Activated T-cell treated with anti-CD3 and anti-CD28 coated beads, Interleukin-2, amount 50 U/mL, for 72 hours (primary cell): ENCODE results near the gene MRRF. TPM values are rescaled to one million over a fixed set of nuclear protein-coding genes. Genes with fewer than 3 reads are reported as not detected.

ENCODE experiments used
- ATAC-seq, 2 donors: fragments of 150-1000 bp; cut with Tn5 transposase; replicated peaks in 1 of 2; 2 replicates each; pipeline ENCODE4 v1.10.0; 2021; ENCODE audit warnings: moderate library complexity in 2 of 2, mild to moderate bottlenecking in 1 of 2
- DNase-seq, 2 donors: peaks; one replicate each; pipeline ENCODE4 v3.0.0; 2021 to 2022; ENCODE audit warnings: mixed read lengths in 1 of 2
- H3K27ac Mint-ChIP-seq: one replicate; pipeline ENCODE4 v1.8.0; 2022; ENCODE audit warnings: mild to moderate bottlenecking, moderate library complexity, mixed read lengths
- H3K27me3 Mint-ChIP-seq: one replicate; pipeline ENCODE4 v1.8.0; 2022; ENCODE audit warnings: low read depth, mixed read lengths
- H3K36me3 Mint-ChIP-seq, 2 donors: one replicate each; pipeline ENCODE4 v1.8.0; 2022; ENCODE audit warnings: mixed read lengths in 2 of 2, mild to moderate bottlenecking in 1 of 2; ENCODE audit not compliant: insufficient read depth in 2 of 2
- H3K4me1 Mint-ChIP-seq: one replicate; pipeline ENCODE4 v1.8.0; 2022; ENCODE audit warnings: low read depth, mixed read lengths
- H3K4me3 Mint-ChIP-seq, 2 donors: one replicate each; pipeline ENCODE4 v1.8.0; 2022; ENCODE audit warnings: mild to moderate bottlenecking in 2 of 2, mixed read lengths in 2 of 2, moderate library complexity in 2 of 2
- H3K9me3 Mint-ChIP-seq, 2 donors: one replicate each; pipeline ENCODE4 v1.8.0; 2022; ENCODE audit warnings: mixed read lengths in 2 of 2
- total RNA-seq, 2 donors: library from RNA; stranded (reverse); gene quantifications; one replicate each; pipeline ENCODE4 v1.2.3, GENCODE V29; 2022

The MRRF gene
- total RNA-seq, 2 donors from 2014 or later: 42.6 to 47.7 TPM

DNA sequence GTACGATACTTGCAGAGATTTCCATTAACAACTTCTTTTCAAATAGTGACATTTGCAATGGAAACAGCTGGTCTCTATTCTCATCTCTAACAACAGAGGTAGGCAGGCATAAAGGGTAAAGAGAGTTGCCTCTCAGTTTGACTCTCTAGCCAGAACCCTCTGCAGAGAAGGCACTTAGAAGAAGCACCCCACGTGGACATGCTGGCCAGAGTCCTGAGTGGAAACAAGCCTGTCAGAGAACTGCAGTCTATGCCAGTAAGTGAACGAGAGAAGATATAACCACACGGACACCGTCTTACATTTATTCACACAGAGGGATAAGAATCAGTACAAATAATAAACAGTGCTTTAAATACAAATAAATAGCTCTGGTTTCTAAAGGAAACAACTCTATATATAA is 25.0 kb upstream of the MRRF start:
- H3K4me3 Mint-ChIP-seq: no peak overlapping the region
- H3K9me3 Mint-ChIP-seq: no peaks in the 10 kb centered on the region
- H3K27ac Mint-ChIP-seq: no peak overlapping the region
- H3K4me1 Mint-ChIP-seq: no peaks in the 10 kb centered on the region
- DNase-seq (no peak), ATAC-seq (no peak)
- peaks cover 4% of the 10 kb centered on the region in 2 donors for H3K36me3 Mint-ChIP-seq
- H3K27me3 Mint-ChIP-seq: no peaks in the 10 kb centered on the region

DNA sequence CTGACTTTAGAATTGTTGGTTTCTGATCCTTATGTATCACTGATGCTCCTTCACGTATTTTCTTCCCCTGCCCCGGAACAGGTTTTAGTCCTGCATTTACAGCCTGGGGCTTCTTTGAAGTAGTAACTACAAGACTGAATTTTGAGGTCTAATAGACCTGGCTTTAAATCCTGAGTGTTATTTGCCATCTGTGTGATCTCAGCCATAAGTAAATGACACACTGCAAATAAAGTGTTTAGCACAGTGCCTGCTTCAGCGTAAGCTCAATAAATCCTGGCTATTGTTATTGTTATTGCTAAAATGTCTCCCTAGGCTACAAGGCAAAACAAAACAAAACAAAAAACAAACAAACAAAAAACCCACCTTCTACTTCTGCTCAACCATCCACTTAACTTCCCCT is 20.3 kb upstream of the MRRF start:
- Mint-ChIP-seq H3K27ac (no peak overlapping the region), H3K4me1 (no peaks in the 10 kb centered on the region), H3K9me3 (no peaks in the 10 kb centered on the region), H3K27me3 (no peaks in the 10 kb centered on the region), H3K36me3 (peaks cover 4 to 13% of the 10 kb centered on the region in 2 donors), H3K4me3 (no peak overlapping the region)
- ATAC-seq: no peak
- no peak for DNase-seq

DNA sequence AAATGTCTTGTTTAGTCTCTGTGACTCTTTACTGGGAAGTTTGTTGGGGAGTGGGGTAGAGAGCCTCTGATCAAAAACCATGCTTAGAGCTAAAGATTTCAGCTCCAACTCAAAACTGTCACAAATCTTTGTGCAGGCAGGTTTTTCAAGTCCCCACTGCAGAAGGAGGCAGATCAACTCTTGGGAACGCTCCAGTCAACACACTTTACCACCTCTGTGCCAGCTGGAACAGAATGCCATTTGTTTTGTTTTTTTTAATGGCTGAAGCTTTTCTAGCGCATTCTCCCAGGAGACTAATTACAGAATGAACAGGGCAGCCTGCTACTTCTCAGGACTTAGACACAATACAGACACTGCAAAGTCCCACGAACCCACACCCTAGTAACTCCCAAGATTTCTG is 18.0 kb upstream of the MRRF start:
- DNase-seq (no peak), ATAC-seq (no peak)
- Mint-ChIP-seq H3K27ac (no peak overlapping the region), H3K9me3 (no peaks in the 10 kb centered on the region), H3K4me3 (no peak overlapping the region), H3K36me3 (peaks cover 0 to 22% of the 10 kb centered on the region in 2 donors), H3K4me1 (no peaks in the 10 kb centered on the region), H3K27me3 (no peaks in the 10 kb centered on the region)

DNA sequence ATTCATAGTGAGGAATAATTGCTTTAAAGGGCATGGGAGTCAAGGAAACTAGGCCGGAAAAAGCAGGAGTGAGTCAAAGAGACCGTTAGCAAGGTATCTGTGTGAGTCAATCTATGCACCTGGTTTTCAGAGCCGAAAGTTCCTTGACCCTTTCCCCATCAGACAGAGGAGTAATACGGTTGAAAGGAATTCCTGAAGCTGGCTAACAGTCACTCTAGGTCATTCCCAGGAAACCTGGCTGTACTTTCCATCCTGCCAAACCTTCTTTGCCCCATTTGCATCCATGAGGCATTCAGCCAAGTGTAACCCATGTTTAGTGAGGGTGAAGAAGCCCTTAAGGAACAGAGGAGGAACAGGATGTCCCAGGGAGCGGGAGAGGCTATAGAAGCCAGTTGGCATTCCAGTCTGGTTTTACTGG is 16.2 kb upstream of the MRRF start:
- DNase-seq: no peak

DNA sequence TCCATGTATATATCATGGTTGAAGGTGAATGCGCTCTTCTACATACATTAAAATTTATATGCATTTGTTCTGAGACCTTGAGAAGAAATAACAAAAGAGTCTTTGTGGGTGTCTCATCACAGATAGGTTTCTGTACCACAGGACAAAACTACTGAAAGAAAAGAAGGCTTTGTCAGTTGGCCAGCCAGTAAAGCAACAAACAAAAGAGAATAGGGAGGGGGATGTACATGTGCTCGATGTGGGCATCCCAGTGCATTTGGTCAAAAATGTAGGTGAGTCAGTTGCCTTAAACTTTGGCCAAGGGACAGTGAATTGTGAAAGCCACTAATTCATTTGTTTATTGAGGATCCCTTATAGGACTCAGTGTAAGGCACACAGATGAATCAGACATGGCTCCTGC is 13.3 kb upstream of the MRRF start:
- Mint-ChIP-seq H3K9me3 (no peaks in the 10 kb centered on the region), H3K27me3 (no peaks in the 10 kb centered on the region), H3K4me3 (no peak overlapping the region), H3K27ac (no peak overlapping the region), H3K36me3 (peaks cover 0 to 15% of the 10 kb centered on the region in 2 donors), H3K4me1 (no peaks in the 10 kb centered on the region)
- ATAC-seq (no peak), DNase-seq (no peak)

More for the DNA sequence above, 16.2 kb upstream of the MRRF start:
- Mint-ChIP-seq H3K36me3 (peaks cover 0 to 20% of the 10 kb centered on the region in 2 donors), H3K9me3 (no peaks in the 10 kb centered on the region), H3K4me3 (no peak overlapping the region), H3K27ac (no peak overlapping the region), H3K4me1 (no peaks in the 10 kb centered on the region), H3K27me3 (no peaks in the 10 kb centered on the region)
- ATAC-seq: no peak

DNA sequence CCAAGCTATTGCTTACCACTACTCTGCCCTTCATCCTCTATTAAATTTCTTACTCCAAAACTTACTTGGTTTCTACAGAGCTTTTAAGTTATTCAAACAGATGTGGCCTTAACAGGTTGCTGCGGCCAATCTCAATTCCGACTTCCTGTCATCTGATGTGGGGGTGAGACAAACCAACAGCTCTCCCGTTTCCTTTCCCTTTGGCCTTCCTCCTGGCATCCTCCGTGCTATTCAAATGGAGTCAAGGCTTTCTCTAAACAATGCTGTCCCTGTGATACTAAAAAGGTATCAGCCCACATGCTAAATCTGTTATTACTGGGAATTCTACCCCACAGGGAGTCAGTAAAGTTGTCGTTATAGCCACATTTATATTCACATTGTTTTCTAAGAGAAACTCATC is 11.9 kb upstream of the MRRF start:
- Mint-ChIP-seq H3K27ac (peak overlapping the region; percentile 50), H3K4me1 (no peaks in the 10 kb centered on the region), H3K27me3 (no peaks in the 10 kb centered on the region), H3K36me3 (peaks cover 0 to 13% of the 10 kb centered on the region in 2 donors), H3K9me3 (no peaks in the 10 kb centered on the region), H3K4me3 (no peak overlapping the region)
- ATAC-seq (no peak), DNase-seq (no peak)

DNA sequence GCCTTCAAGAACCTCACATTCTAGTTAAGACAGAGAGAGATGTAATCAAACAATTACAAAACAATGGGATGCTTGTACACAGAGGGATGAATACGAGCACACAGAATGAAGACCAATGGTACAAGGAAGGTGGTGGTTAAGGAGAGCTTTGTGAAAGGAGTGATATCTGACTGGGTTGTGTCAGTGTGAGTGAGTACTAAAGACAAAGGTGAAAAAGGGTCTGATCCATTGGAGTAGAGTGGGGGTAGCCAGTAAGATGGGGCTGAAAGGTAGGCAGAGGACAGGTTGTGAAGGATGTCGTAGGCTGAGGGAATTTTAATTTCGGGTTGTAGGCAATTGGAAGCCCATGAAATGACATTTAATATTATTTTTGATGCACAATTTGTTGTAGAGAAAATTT is 9.9 kb upstream of the MRRF start:
- DNase-seq: no peak
- Mint-ChIP-seq H3K9me3 (no peaks in the 10 kb centered on the region), H3K4me3 (no peak overlapping the region), H3K27ac (no peak overlapping the region), H3K36me3 (peaks cover 0 to 17% of the 10 kb centered on the region in 2 donors), H3K4me1 (no peaks in the 10 kb centered on the region), H3K27me3 (no peaks in the 10 kb centered on the region)
- no peak for ATAC-seq

DNA sequence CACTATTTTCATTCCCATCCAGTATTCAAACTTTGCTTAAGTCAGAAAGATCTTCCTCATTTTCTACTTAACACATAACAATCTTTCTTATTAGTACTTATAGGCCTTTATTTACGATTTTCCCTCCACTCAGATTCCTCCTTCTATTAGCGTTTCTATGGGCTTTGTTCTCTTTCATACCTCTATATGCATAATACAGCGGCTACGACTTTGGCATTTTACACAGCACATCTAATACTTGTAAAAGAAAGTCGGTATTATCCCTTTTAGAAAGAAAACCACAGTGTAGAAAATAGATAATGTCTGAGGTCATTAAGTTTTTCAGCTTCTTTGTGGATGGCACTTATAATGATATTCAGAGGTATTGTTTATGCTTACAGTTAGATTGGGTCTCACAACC is 8.5 kb upstream of the MRRF start:
- Mint-ChIP-seq H3K36me3 (peaks cover 0 to 9% of the 10 kb centered on the region in 2 donors), H3K4me3 (no peak overlapping the region), H3K27me3 (no peaks in the 10 kb centered on the region), H3K4me1 (no peaks in the 10 kb centered on the region), H3K27ac (no peak overlapping the region), H3K9me3 (no peaks in the 10 kb centered on the region)
- ATAC-seq: no peak
- no peak for DNase-seq

DNA sequence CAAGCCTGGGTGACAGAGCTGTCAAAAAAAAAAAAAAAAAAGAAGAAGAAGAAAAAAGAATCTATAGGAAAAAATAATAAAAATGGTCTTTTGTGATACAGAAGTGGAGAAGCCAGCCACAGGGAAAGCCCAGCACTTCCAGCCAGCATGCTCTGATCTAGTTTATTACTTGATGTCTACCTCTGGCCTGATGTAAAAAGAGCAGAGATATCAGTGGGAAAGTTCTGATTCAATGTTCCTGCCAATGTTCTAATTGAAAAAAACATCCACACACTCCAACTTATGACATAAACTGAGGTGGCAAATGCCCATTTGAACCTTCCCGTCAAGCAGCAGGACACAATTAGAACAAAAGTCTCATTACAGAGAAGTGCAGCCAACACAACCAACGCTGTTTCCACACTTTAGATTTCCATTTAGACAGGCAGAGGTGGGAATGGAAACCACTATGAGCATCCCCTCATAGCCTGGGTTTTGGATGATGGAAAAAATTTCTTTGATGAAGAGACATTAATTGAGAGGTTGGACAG is 5.7 kb upstream of the MRRF start:
- H3K36me3 Mint-ChIP-seq: peaks cover 0 to 5% of the 10 kb centered on the region in 2 donors
- no peaks in the 10 kb centered on the region for H3K27me3 Mint-ChIP-seq
- H3K4me1 Mint-ChIP-seq: peaks cover 27% of the 10 kb centered on the region
- no peak overlapping the region for H3K27ac Mint-ChIP-seq
- ATAC-seq (no peak), DNase-seq (no peak)
- H3K9me3 Mint-ChIP-seq: no peaks in the 10 kb centered on the region
- no peak overlapping the region for H3K4me3 Mint-ChIP-seq

DNA sequence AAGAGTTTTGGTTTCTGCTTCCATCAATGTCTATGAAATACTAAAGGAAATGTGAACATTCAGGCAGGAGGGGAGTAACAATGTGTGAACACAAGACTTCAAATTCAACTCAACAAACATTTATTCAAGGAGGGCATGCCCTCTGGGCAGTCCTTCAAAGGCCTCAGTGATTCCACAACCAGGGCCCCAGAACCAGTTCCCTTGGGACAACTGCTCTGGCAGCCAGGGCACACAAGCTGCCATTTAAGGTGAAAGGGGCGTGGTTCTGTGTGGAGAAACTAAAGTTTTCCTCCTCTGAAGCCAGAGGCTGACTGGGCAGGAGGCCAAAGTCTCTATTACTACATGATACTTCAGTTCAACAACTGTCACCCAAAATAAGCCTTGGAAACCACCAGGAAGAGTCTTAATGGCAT is 3.2 kb upstream of the MRRF start:
- Mint-ChIP-seq H3K36me3 (peaks cover 0 to 6% of the 10 kb centered on the region in 2 donors), H3K4me1 (peaks cover 44% of the 10 kb centered on the region), H3K4me3 (no peak overlapping the region), H3K27me3 (no peaks in the 10 kb centered on the region), H3K9me3 (no peaks in the 10 kb centered on the region), H3K27ac (peak overlapping the region; percentile 27)
- ATAC-seq: no peak
- DNase-seq: no peak

DNA sequence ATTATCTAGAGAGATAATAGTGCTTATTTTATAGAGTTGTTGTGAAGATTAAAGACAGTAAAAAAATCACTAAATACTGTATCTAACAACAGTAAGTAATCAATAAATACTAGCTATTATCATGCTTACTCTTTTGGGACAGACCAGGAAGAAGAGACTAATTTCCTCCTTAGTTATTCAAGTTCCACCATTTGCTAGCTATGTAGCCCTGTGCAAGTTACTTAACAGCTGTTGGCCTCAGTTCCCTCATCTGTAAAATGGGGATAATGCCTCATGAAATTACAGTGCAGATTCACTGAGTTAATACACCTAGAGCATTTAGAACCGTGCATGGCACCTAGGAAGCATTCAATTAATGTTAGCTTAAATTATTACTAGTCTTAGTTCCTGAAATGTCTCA is 2.6 kb upstream of the MRRF start:
- Mint-ChIP-seq H3K27me3 (no peaks in the 10 kb centered on the region), H3K27ac (peak overlapping the region; percentile 79), H3K9me3 (no peaks in the 10 kb centered on the region), H3K4me1 (peaks cover 44% of the 10 kb centered on the region), H3K36me3 (peaks cover 0 to 6% of the 10 kb centered on the region in 2 donors), H3K4me3 (peak overlapping the region in 1 of 2 donors; percentile 62)
- ATAC-seq (no peak), DNase-seq (no peak)

DNA sequence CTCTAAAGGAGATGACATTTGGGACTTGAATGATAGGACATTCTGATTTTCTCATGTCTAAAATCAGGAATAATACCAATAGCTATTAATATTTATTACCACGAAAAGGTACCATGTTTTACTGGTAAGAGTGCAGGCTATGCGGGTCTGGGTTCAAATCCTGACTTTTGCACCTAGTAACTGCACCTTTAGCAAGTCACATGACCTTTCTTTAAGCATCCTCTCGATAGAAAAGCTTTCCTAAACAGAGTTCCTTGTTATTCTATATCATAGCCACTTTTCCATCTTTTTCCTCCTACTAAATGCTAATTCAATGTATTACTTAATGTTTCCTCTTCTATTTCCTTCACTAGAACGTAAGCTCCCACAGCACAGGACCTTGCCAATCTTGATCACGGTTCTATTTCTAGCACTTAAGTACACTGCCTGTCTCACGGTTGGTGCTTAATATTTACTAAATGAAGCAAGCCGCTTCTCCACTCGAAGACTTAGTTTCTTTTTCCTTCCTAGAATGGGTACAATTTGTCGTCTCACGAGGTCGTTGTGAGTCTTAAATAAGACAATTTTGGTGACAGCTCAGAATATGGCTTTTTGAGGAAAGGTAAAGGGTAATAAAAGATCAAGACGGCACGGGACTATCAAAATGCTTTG is 858 bp upstream of the MRRF start:
- ATAC-seq: no peak
- H3K36me3 Mint-ChIP-seq: peaks cover 0 to 5% of the 10 kb centered on the region in 2 donors
- no peak for DNase-seq
- peaks cover 44% of the 10 kb centered on the region for H3K4me1 Mint-ChIP-seq
- no peaks in the 10 kb centered on the region for H3K27me3 Mint-ChIP-seq
- H3K9me3 Mint-ChIP-seq: no peaks in the 10 kb centered on the region
- peak overlapping the region; percentile 97 to 99 for H3K4me3 Mint-ChIP-seq
- peak overlapping the region; percentile 99 for H3K27ac Mint-ChIP-seq

DNA sequence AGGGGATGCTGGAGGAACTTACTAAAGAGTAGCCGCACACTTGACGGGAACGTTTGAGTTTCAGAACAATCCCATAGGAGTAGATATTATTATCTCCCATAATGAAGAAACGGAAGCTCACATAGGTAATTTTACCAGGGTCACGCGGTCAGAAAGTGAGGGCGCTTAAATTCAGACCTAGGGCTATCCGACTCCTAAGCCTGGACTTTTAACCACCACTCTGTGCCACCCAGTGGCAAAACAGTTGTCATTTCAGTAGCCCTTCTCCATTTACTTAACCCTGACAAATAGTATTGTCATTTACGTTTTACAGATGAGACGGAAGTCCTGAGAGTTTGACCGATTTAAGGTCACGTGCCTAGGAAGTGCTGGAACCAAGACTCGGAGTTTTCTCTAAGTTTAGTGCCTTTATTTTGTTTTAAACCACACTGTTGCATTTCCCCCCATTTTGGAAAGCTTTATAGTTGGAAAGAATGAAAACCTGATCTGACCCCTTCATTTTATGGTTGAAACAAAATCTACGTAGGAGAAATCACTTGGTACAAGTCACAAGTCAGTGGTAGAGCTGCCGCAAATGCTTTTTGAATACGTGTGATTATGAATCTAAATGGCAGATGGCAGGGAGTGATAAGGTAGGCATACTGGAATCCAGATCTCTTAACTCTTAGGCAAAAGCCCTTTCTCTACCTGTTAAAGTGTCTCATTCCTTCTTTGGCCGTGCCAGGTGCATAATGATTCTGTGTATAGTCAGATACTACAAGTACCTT is 650 bp downstream of the MRRF start:
- DNase-seq: peak; percentile 27 to 30
- peaks cover 48% of the 10 kb centered on the region for H3K4me1 Mint-ChIP-seq
- H3K27ac Mint-ChIP-seq: peak overlapping the region; percentile 99
- no peaks in the 10 kb centered on the region for H3K9me3 Mint-ChIP-seq
- H3K36me3 Mint-ChIP-seq: peaks cover 0 to 3% of the 10 kb centered on the region in 2 donors
- peak; percentile 61 to 63 for ATAC-seq
- H3K4me3 Mint-ChIP-seq: peak overlapping the region; percentile 97 to 99
- no peaks in the 10 kb centered on the region for H3K27me3 Mint-ChIP-seq
